HepG2 (cell line): ENCODE results near the gene MKNK1. TPM values are rescaled to one million over a fixed set of nuclear protein-coding genes. Genes with fewer than 3 reads are reported as not detected.
A peak's percentile ranks its signal among the peaks of the same experiment; 100 is the strongest.

Experiments used
- ATAC-seq: fragments of 200-7000 bp; cut with Tn5 transposase; 3 replicates; pipeline ENCODE4 v1.9.1; 2020; ENCODE audit warnings: mild to moderate bottlenecking, moderate library complexity
- BruUV-seq: library from RNA; stranded (reverse); fragments of 400-500 nt; replicated peaks from 2 replicates; lab custom pipeline; 2021; lab: Mats Ljungman, UMichigan
- CTCF ChIA-PET: fragments of 300-600 bp; formaldehyde crosslinking; extraction: SDS; loops from one replicate; lab custom pipeline; 2021; ENCODE audit warnings: low total read pairs, inconsistent platforms, low intra/inter-chr PET ratio; lab: Yijun Ruan, JAX
- POLR2A ChIA-PET: fragments of 350-600 bp; sonication (Branson Sonifier 250); formaldehyde crosslinking; loops from one replicate; lab custom pipeline; 2020; ENCODE audit warnings: antibody characterized with exemption, inconsistent platforms; lab: Yijun Ruan, JAX
- DNase-seq: peaks from one replicate; pipeline ENCODE4 v3.0.0-alpha.2; 2015; ENCODE audit warnings: low spot score
- FAIRE-seq: peaks from 3 replicates; lab custom pipeline; 2011; peaks lifted over from hg19 to GRCh38; lab: Jason Lieb, UNC
- H2AFZ ChIP-seq: one replicate; pipeline ENCODE4 v1.6.1; 2011; ENCODE audit warnings: low read length, inconsistent platforms
- H3K27ac ChIP-seq: fragments of 300-600 bp; 3 replicates; pipeline ENCODE4 v1.8.0; 2011; ENCODE audit warnings: mixed run types, mild to moderate bottlenecking, mixed read lengths, low read length, inconsistent platforms; ENCODE audit not compliant: insufficient read depth; ENCODE audit errors: extremely low read length
- H3K27me3 ChIP-seq, 2 experiments: fragments of 200-600 bp in 1 of 2; 2 replicates in 1 of 2; 3 replicates in 1 of 2; pipeline versions ENCODE4 v1.6.0 to v1.8.0; 2011; ENCODE audit warnings: low read length in 2 of 2, mild to moderate bottlenecking in 2 of 2, moderate library complexity in 2 of 2, inconsistent platforms in 1 of 2; ENCODE audit not compliant: insufficient read depth in 2 of 2, control insufficient read depth in 1 of 2
- H3K36me3 ChIP-seq, 2 experiments: fragments of 200-600 bp in 1 of 2; replicated peaks in 1 of 2; 2 replicates in 1 of 2; 3 replicates in 1 of 2; pipeline versions ENCODE4 v1.5.1 to v1.8.0; 2011; ENCODE audit warnings: low read length in 2 of 2, inconsistent platforms in 1 of 2; ENCODE audit not compliant: insufficient read depth in 2 of 2, control insufficient read depth in 1 of 2
- H3K4me1 ChIP-seq: 2 replicates; pipeline ENCODE4 v1.5.1; 2012; ENCODE audit warnings: low read length, inconsistent platforms; ENCODE audit not compliant: insufficient read depth
- H3K4me2 ChIP-seq: 2 replicates; pipeline ENCODE4 v1.6.0; 2011; ENCODE audit warnings: low read depth, low read length, inconsistent platforms
- H3K4me3 ChIP-seq, 3 experiments: fragments of 200-600 bp in 1 of 3; sonication (generic), shearing (Covaris generic) in 1 of 3; replicated peaks in 1 of 3; 2 replicates each; pipeline ENCODE4 v1.5.1; 2011 to 2016; ENCODE audit warnings: low read length in 3 of 3, inconsistent platforms in 2 of 3, low read depth in 2 of 3, mild to moderate bottlenecking in 2 of 3, control low read depth in 1 of 3, mixed read lengths in 1 of 3; ENCODE audit not compliant: insufficient read depth in 1 of 3
- H3K79me2 ChIP-seq: one replicate; pipeline ENCODE4 v1.6.1; 2011; ENCODE audit warnings: low read length, inconsistent platforms; ENCODE audit not compliant: insufficient read depth
- H3K9ac ChIP-seq: 2 replicates; pipeline ENCODE4 v1.6.0; 2011; ENCODE audit warnings: mild to moderate bottlenecking, low read depth, low read length, inconsistent platforms; ENCODE audit not compliant: insufficient read depth
- H3K9me3 ChIP-seq: 2 replicates; pipeline ENCODE4 v1.5.1; 2012; ENCODE audit warnings: mild to moderate bottlenecking, low read length
- H4K20me1 ChIP-seq: 2 replicates; pipeline ENCODE4 v1.6.0; 2011; ENCODE audit warnings: inconsistent platforms, mild to moderate bottlenecking, low read length, moderate library complexity; ENCODE audit not compliant: insufficient read depth
- ZNF574 ChIP-seq: sonication (generic); formaldehyde crosslinking; IDR thresholded peaks from 2 replicates; pipeline ENCODE4 v1.4.0; 2020; ENCODE audit warnings: missing genetic modification reagents
- ZSCAN21 ChIP-seq: sonication (generic); formaldehyde crosslinking; IDR thresholded peaks from 2 replicates; pipeline ENCODE4 v1.8.0; 2022; ENCODE audit warnings: mild to moderate bottlenecking, missing genetic modification reagents, moderate library complexity, borderline replicate concordance
- ZZZ3 ChIP-seq: sonication (generic); formaldehyde crosslinking; IDR thresholded peaks from 2 replicates; pipeline ENCODE4 v1.4.0; 2020; ENCODE audit warnings: missing genetic modification reagents, mild to moderate bottlenecking, borderline replicate concordance
- WGBS: methylation state at CpG from one replicate; pipeline ENCODE4 v1.1.6; 2017; ENCODE audit warnings: low lambda C conversion rate; 5-methylcytosine and 5-hydroxymethylcytosine counted together
- in situ Hi-C: cut with HindIII; loops from 2 replicates; pipeline ENCODE4 v1.10.0; 2017; ENCODE audit warnings: low pct_unique_long_range_greater_than_20kb; ENCODE audit not compliant: extremely low pct_ligation_motif_present
- intact Hi-C: fragments of 100-400 bp; cut with micrococcal nuclease; formaldehyde crosslinking; loops from one replicate; pipeline ENCODE4 v1.10.0; 2022; ENCODE audit not compliant: unreplicated experiment
- polyA plus RNA-seq, 8 experiments: library from polyadenylated mRNA; depleted of rRNA in 3 of 8; stranded (reverse) in 7 of 8; unstranded in 1 of 8; fragments of >200 nt; fragmentation: Illumina TruSeq in 4 of 8; extraction: Trizol in 4 of 8; gene quantifications; 2 replicates each; pipeline versions ENCODE4 v1.2.1 to v1.2.3, GENCODE V29; 2011 to 2016; ENCODE audit warnings: low read depth in 4 of 8, missing spikeins in 1 of 8, mixed read lengths in 1 of 8; ENCODE audit not compliant: insufficient read depth in 1 of 8
- total RNA-seq, 5 experiments: library from RNA; depleted of rRNA; stranded (reverse); fragments of >200 nt; fragmentation: Illumina TruSeq; extraction: Trizol; gene quantifications; 2 replicates each; pipeline ENCODE4 v1.2.3, GENCODE V29; 2016; ENCODE audit warnings: low read depth in 1 of 5

The MKNK1 gene
- total and polyA plus RNA-seq, 2 of the 13 experiments (the other 11 are each of a cell fraction or from before 2014, with no cell fraction given) = 18.5 to 24.1 TPM

GRCh38 chr1:46513536-46513935, 90.5 kb downstream of the MKNK1 start:
- TF ChIP-seq ZNF574 (CRISPR knock-in tag) = peak; percentile 12; the same call in 1 of the 2 replicates
- no peak for TF ChIP-seq ZZZ3 (CRISPR knock-in tag)
- TF ChIP-seq, all 625 proteins: peak for 1
- no peaks in the 10 kb centered on the region for H3K36me3 ChIP-seq
- no peak overlapping the region for H3K4me2 ChIP-seq
- no peak overlapping the region for H2AFZ ChIP-seq
- FAIRE-seq (no peak), ATAC-seq (peak; percentile 83), DNase-seq (no peak)
- ChIA-PET CTCF (no interaction called here), POLR2A (no interaction called here)
- WGBS = 0% methylated on average over 2 of the region's 5 CpGs
- no peak overlapping the region for H3K9ac ChIP-seq
- BruUV-seq = no TSS peak
- no peaks in the 10 kb centered on the region for H3K79me2 ChIP-seq
- in situ Hi-C loops (no loop called here), intact Hi-C loops (no loop called here)
- no peak overlapping the region for H3K4me3 ChIP-seq
- peaks cover 4 to 18% of the 10 kb centered on the region in 2 experiments; a peak in 3 of 5 replicates for H3K27me3 ChIP-seq
- H3K4me1 ChIP-seq = 0 out of 2 replicates have a peak, but pooled peaks cover 11% of the 10 kb centered on the region
- H4K20me1 ChIP-seq = no peaks in the 10 kb centered on the region
- no peaks in the 10 kb centered on the region for H3K9me3 ChIP-seq
- no peak overlapping the region for H3K27ac ChIP-seq

GRCh38 chr1:46512792-46513190, 91.3 kb downstream of the MKNK1 start:
- Histone ChIP-seq H3K36me3 (no peaks in the 10 kb centered on the region), H3K4me3 (no peak overlapping the region), H3K79me2 (no peaks in the 10 kb centered on the region), H3K27me3 (peaks cover 4 to 18% of the 10 kb centered on the region in 2 experiments; a peak in 3 of 5 replicates), H3K4me1 (0 out of 2 replicates have a peak, but pooled peaks cover 7% of the 10 kb centered on the region)
- ATAC-seq (no peak), DNase-seq (no peak)
- intact Hi-C loops = no loop called here
- CTCF ChIA-PET = no interaction called here
- no TSS peak for BruUV-seq
- no peak for TF ChIP-seq ZSCAN21 (CRISPR knock-in tag)
- TF ChIP-seq, all 625 proteins: peak for 0
- 44% methylated on average over 6 of the region's 6 CpGs for WGBS
- POLR2A ChIA-PET = no interaction called here
- no peak for FAIRE-seq
- Histone ChIP-seq H3K4me2 (no peak overlapping the region), H3K27ac (no peak overlapping the region), H4K20me1 (no peaks in the 10 kb centered on the region), H2AFZ (no peak overlapping the region), H3K9ac (no peak overlapping the region), H3K9me3 (no peaks in the 10 kb centered on the region)
- in situ Hi-C loops = no loop called here
